Measurements from ENCODE around the gene RBM4.
"Not testable (repeated sequence)": the region's sequence is repeated elsewhere in the genome, so short reads cannot be mapped to it uniquely, and the experiment has no call there.

Gene RBM4, protein sequence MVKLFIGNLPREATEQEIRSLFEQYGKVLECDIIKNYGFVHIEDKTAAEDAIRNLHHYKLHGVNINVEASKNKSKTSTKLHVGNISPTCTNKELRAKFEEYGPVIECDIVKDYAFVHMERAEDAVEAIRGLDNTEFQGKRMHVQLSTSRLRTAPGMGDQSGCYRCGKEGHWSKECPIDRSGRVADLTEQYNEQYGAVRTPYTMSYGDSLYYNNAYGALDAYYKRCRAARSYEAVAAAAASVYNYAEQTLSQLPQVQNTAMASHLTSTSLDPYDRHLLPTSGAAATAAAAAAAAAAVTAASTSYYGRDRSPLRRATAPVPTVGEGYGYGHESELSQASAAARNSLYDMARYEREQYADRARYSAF

GRCh38 chr11:66638177-66639065 is at the start of gene RBM4:
Gene RBM4 (plus strand): TSS chr11:66638703. CDS start chr11:66639712, 1,009 bp downstream.
- DNase-seq, result peak; percentile 78 to 91 (median 90)

GRCh38 chr11:66589315-66589714 is 49.2 kb upstream of the RBM4 start:
- not testable (repeated sequence) for DNase-seq

DNA sequence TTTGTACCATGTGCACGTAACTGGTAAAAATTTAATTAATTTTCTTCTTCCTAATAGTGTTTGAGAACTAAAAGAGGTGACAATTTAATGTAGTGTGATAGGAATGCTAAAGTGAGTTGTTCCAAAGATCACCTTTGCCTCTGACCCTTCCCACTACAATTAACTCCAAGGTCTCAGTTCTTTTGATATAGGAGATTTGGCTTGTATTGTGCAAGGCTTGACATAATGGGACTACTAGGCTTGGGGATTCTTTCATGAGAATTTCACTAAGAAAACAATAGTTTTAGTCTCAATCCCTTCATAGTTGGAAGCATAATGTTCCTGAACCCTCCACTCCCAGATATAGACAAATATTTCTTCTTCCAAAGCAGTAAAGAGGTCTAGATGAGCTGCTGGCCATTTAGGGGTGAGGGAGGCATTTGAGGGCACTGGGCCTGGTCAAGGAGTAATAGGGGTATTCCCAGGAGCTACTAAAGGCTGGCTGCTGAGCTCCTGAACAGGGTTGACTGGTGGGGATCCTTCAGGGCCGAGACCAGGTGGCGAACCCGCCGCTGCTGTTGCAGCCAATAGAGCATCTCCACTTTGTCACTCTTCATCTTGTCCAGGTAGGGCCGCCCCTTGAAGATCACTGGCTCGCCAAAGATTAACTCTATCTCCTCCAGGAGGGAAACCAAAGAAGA is 48.4 kb upstream of the RBM4 start:
- no peak for DNase-seq

DNA sequence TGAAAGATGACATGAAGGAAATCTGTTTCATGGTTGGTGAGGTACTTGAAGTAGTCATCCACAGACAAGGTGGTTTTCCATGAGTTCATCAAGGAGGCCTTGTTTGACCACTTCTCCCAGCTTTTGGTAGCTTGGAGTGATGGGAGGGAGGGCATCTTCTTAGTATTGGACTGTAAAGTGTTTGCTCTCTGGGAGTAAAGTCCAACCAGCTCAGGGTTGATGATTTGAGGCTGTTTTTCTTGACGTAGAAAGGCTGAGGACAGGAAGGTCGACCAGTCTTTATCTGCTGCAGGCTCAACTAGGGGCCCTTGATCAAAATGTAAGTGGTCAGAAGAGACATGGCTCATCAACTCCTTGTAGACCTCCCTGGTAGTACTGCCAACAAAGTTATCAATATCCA is 47.3 kb upstream of the RBM4 start:
- no peak for DNase-seq

DNA sequence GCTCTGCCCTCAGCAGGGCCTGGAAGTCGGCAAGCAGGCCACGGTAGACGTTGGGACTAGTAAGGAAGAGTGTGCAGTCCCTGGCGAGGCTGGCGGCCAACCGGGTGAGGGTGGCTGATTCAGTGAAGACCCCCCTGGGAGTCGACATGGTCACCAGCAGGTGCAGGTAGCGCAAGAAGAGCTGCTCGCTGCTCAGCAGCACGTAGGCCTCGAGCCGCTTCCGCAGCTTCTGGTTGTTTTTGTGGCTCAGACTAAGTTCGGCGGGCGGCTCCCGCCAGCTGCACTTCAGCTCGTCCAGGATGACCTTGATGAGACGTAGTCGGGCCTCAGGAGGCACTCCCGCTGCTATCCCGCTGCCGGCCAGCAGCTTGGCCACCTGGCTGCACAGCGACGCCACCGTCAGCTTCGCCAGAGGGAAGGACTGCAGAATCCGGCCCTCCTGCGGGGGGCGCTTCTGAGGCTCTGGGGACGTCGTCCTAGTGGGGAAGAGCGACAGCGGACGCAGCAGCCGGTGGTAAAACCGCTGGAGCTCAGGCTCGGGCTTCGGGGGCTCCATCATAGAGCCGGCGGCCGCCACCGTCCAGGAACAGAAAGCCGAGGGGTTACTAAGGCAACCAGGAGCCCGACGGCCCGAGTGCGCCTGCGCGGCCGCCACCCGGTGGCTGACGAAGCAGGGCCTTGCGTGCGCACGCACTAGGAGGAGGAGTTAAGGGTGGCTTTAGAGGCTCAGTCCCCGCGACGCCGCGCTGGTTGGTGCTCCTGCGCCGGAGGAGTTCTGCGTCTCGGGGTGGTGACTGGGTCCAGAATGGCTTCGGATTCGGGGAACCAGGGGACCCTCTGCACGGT is 45.8 kb upstream of the RBM4 start, which contains the start of the genes CCDC87 and CCS:
TSS of gene CCDC87 (minus strand) at position 607 of the 846 bp plus-strand sequence. CDS start at position 559, 48 bp downstream.
TSS of gene CCS (plus strand) at position 729 of the 846 bp plus-strand sequence. CDS start at position 806, 77 bp downstream.
- DNase-seq, result peak; percentile 90 to 98 (median 98)

DNA sequence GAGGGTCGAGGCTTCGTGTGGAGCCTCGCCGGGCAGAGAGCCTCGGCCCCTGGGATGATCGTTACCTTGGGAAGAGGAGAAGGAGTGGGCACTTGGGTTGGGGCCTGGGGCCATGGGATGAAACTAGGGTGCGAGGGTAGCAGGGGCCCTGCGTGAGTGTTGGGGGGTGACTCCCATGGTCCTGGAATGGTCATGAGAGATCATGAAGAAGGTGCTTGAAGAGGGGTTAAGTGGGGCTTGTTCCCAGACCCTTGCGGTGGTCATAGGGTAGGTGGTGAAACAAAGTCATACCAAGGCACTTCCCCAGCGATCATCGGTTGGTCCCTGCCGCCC is 45.2 kb upstream of the RBM4 start:
- DNase-seq, result no peak

DNA sequence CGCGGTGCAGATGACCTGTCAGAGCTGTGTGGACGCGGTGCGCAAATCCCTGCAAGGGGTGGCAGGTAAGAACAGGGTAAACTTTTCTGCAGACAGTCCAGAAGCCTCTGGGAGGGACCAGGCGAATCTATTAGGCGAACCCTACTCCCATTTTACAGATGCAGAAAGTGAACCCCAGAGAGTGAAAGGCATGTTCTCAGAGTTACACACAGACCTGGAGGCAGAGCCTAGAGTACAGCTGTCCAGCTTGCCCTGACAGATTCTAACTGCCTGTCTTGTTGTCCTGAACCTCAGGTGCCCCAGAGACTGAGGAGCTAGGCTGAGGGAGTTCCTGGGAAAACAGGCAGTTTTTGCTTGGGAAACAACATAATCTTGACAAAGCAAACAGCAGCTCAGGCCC is 44.9 kb upstream of the RBM4 start:
- no peak for DNase-seq

DNA sequence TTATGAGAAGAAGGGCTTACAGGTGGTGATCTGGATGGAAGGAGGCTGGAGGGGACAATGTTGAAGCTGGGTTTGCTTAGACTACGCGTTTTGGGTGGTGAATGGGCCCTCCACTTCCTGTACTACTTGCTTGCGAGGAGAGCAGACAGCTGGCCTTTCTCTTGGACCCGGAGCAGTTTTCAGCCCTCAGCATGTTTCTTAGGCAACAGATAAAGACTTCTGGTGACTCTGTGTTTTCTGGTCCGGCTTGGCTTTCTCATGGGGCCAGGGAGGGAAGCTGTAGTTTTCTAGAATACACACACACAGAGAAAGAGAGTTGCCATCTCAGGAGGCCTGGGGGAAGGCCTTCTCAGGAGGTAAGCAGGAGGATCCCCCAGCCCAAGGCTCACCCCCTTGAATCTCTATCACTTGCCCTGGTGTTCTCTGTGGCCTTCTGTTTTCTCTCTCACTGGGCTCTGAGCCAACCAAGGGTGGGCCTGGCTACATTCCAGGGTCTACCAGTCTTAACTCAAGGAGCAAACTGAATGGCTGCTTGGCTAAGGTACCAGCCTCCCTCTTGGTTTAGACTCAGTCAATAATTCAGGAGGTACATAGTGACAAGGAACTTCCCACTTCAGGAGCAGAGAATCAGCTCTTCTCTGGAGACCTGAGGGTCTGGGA is 43.1 kb upstream of the RBM4 start:
- no peak for DNase-seq

DNA sequence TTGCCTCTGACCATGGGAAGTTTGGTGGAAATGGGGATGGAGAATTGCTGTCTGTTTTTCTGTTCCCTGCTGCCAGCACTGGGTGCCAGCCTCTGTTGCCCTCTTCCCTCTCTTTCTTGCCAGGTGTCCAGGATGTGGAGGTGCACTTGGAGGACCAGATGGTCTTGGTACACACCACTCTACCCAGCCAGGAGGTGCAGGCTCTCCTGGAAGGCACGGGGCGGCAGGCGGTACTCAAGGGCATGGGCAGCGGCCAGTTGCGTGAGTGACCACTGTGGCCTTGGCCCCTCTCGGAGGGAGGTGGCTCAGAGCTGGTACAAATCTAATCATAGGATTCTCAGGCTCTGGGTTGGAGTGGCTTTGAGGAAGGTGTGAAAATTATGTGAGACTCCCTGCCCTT is 39.5 kb upstream of the RBM4 start:
- no peak for DNase-seq

- DNase-seq, result no peak
Measured at GRCh38 chr11:66600219-66600618, 38.3 kb upstream of the RBM4 start.

- DNase-seq, result no peak
Measured at GRCh38 chr11:66600631-66601233, 37.8 kb upstream of the RBM4 start.

DNA sequence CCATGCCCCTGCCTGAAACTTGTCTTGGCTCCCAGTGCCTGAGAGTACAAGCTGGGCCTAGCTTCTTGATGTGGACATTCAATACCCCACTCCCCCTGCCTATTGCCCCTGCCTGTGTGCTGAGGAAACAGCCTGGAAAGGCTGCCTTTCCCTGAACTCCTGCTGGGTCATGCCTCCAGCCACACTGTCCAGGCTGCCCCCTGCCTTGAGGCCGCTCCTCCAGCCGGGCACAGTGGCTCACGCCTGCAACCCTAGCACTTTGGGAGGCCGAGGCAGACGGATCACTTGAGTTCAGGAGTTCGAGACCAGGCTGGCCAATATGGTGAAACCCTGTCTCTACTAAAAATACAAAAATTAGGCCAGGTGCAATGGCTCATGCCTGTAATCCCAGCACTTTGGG is 35.4 kb upstream of the RBM4 start:
- no peak for DNase-seq

DNA sequence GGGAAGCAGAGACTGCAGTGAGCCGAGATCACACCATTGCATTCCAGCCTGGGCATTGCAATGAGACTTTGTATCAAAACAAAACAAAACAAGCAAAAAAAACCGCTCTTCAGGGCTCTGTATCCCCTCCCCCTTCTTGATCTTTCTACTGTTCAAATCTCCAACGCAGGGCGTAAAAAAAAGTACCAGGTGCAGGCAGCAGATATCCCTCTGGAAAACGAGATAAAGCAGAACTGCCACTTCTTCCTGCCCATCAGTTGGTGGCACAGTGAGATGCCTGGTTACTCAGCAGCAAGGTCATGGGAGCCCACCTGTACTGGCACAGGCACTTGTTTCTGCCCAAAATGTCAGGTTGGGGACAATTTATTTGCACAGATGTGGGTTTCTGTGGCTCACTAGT is 34.3 kb upstream of the RBM4 start:
- DNase-seq, result no peak

GRCh38 chr11:66606608-66607007 is 31.9 kb upstream of the RBM4 start:
- DNase-seq, result not testable (repeated sequence)

GRCh38 chr11:66607126-66607834 is 31.2 kb upstream of the RBM4 start:
- DNase-seq, result no peak

DNA sequence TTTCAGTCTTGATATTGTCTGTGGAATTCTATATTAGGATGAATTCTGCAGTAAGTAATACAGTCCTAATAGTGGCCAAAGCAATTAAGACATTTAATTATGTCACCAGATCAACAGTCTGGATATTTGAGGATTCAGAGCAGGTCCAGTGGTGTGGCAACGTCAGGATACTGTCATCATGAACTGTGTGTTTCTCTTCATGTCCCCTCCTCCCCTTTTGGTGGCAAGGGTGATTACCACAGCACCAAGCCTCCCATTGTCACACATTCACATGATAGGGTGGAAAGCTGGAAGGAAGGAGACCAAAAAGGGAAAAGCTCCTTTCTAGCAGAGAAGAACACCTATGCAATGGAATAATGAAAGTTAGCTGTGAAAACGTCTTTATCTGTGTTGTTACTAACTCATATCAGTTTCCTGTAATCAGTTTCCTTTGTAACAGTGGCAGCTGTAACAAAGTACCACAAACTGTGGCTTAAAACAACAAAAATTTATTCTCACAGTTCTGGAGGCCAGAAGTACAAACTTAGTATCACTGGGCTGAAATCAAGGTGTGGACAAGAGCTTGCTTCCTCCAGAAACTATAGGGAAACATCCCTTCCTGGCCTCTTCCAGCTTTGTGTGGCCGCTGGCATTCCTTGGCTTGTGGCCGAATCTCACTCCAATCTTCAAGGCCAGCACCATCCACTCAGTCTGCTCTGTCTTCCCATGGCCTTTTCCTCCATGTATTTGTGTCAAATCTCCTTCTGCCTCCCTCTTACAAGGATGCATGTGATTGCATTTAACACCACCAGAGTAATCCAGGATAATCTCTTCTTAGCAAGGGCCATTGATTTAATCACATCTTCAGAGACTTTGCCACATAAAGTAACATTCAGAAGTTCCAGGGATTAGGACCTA is 28.5 kb upstream of the RBM4 start:
- DNase-seq, result no peak

- no peak for DNase-seq
Measured at GRCh38 chr11:66612458-66612857, 26.0 kb upstream of the RBM4 start.

GRCh38 chr11:66614073-66614472 is 24.4 kb upstream of the RBM4 start:
- DNase-seq, result no peak

DNA sequence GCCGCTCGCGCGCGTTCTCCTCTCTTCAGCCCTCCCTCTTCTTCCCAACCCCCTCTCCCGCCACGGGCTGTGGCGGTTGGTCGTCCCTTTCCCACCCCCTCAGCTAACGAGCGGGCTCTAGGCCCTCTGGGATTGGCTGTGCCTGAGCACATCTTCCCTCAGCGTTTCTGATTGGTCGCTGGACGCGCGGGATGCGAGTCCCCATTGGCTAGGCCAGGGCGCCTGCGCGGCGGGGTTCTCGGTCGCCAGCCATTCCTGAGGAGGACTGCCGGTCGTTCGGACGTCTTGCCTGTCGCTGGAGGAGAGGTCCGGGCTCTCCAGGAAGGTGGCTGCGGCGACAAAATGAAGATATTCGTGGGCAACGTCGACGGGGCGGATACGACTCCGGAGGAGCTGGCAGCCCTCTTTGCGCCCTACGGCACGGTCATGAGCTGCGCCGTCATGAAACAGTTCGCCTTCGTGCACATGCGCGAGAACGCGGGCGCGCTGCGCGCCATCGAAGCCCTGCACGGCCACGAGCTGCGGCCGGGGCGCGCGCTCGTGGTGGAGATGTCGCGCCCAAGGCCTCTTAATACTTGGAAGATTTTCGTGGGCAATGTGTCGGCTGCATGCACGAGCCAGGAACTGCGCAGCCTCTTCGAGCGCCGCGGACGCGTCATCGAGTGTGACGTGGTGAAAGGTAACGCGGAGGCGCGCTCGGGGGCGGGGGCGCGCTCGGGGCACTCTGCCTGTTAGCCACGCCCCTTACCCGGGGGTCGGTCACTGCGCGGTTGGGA is 21.9 kb upstream of the RBM4 start, which contains the start of gene RBM14:
TSS of gene RBM14 (plus strand) at position 252 of the 776 bp plus-strand sequence. CDS start at position 343, 91 bp downstream.
- peak; percentile 95 to 98 (median 96) for DNase-seq
